HG03469 (cell line): ENCODE data around the gene SLBP.

Source experiments
- ATAC-seq: cut with Tn5 transposase; IDR thresholded peaks from one replicate; pipeline ENCODE4 v1.9.1; 2021; ENCODE audit warnings: mild to moderate bottlenecking, moderate library complexity, moderate number of reproducible peaks; ENCODE audit not compliant: unreplicated experiment

SLBP gene

DNA sequence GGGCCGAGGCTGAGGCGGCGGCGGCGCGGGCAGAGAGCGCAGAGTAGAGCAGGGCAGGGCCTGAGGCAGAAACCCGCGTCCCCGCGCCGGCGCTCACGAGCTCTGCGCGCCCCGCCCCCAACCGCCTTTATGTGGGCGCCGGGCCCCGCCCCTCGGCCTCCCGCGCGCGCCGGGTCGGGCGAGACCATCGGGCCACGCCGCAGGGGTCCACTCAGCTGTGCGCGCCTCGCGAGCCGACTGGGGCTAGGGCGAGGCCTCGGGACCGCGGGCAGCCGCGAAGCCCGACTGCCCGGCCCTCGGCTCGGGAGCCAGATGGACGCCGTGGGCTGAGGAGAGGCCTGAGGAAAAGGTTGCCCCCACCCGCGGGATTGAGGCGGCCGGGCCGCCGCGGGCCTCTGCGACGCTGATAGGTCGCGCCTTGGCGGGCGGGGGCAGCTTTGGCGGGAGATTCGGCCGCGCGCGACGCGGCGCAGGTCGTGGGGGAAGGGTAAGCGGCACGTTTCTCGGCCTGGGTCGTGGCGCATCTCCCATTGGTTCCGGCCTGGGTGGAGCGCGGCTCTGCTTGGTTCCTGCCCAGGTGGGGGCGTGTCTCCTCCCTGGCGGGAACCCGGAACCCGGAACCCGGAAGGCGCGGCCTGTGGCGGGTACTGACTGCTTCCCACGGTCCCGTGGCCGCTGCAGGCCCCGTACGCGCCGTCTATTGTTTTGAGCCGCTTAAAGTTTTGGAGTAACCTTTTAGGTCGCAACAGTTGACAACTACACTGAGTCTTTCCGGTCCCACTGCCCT, at the start of gene SLBP:
Gene SLBP (minus strand): TSS at position 104 of the 787 bp plus-strand sequence. CDS start 131 bp downstream, outside the sequence.
- peak; percentile 52 for ATAC-seq

DNA sequence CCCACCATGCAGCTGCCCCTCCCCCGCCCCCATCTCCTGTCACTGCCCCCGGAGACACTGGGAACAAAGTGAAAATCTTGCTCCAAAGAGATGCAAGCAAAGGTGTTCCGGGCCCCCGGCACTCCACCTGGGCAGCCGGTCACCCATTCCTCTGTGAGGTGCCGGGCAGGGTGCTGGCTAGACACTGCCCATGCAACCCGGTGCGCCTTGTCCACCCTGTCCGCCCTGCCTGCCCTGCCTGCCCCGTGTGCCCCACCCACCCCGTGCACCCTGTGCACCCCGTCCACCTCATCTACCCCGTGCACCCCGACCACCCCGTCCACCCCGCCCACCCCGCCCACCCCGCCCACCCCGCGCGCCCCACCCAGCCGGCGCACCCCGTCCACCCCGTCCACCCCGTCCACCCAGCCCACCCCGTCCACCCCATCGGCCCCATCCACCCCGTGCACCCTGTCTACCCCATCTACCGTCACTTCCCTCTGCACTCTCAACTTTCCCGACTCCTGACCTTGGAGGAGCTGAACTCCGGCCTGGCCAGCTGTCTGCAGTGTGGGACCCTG, 49.1 kb upstream of the SLBP start:
- ATAC-seq: no peak

DNA sequence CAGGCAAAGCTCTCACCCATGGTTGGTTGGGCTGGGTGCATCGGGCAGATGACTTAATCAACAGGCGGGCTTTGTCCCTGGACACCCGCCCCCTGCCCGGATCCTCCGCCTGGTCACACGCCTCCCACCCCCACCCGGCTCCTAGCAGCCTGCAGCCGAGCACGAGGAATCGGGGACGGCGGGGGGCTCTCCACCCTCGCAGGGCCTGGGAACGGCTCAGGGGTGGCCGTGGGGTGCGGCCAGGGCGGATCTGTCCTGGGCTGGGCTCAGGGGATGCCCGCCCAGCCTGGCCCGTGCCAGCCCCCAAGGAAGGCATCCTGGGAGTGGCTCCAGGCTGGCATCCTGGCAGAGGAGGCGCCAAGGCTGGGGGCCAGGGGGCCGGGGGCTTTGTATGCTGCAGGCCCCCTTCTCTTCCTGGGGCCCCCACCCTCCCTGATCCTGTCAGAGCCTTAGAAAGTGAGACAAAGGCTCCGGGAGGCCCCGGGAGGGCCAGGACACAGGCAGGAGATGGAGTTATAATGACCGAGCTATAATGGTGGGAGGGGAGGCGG, 48.5 kb upstream of the SLBP start:
- no peak for ATAC-seq

DNA sequence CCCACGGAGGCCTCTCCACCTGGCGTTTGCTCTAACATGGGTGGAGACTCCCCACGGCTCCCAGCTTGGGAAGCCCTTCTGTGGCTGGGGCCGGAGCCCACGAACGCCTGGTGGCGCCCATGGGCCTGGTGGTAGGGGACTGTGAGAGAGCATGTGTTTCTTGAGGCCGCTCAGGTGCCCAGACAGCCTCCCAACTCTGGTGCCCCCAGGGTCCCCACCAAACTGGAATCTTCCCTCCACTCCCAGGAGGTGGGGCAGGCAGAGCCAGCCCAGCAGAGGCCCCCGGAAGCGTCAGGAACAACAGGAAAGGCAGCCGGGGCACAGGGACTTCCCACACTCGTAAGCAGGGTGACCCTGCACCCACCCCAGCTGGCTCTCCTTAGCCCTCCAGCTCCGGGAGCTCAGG, 47.7 kb upstream of the SLBP start:
- ATAC-seq: no peak

DNA sequence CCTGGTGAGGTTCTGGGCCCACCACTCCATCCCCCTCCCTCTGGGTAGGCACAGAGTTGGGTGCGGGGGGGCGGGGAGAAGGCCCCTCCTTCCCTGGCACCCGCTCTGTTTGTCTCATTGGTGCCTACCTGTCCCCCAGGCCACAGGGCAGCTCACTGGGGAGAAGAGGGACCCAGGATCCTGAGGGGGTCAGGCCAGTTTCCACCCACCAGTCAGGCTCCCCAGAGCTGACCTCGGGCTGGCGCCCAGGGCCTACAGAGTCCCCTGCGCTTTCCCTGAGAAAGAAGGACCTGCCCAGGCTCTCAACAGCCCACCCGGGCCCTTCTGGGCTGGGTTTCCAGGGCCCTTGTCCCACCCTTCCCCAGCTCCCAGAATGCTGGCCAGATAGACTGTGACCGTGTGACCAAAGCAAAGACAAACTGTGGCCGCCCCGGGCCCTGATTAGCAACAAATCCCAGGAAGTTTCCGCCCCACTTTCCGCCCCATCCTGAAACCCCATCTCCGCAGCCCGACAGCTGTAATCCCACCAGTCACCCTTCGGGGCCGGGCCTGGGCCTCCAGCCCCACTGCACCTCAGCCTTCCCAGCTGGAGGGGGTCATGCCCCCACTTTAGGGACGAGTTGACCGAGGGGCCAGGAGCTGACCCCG, 47.2 kb upstream of the SLBP start:
- ATAC-seq: no peak

DNA sequence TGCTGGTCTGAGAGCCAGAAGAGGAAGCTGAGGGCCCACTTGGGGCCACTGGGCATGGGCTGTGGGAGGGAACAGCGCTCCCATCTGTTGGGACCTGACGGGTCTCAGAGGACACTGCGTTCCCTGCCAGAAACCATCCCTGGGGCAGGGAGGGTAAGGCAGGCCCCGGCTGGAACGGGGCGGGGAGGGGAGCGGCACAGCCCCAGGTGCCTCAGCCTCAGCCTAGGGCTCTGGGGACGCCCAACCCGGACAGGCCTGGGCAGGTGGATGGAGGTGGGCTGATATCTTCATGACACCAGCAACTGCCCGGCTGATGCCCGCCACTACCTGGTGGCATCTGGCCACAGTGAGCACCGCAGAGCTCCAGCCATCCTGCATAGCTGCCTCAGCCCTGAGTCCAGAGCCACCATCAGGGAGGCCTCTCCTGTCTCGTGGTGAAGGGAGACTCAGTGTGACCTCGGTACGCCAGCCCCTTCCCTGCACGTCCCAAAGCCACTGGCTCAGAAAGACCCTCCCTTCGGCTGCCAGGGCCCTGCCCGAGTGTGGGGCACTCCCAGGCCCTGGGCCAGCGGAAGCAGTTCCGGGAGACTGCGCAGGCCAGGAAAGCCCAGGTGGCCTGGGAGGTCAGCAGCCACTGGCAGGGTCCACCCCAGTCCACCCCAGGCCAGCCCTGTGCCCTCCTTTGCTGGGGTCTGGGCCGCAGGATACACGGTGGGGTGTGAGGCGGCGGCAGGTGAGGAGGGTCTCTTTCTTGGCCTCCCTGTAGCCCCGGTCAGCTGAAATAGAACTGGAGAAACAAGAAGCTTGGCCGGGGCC, 46.4 kb upstream of the SLBP start:
- ATAC-seq: no peak

DNA sequence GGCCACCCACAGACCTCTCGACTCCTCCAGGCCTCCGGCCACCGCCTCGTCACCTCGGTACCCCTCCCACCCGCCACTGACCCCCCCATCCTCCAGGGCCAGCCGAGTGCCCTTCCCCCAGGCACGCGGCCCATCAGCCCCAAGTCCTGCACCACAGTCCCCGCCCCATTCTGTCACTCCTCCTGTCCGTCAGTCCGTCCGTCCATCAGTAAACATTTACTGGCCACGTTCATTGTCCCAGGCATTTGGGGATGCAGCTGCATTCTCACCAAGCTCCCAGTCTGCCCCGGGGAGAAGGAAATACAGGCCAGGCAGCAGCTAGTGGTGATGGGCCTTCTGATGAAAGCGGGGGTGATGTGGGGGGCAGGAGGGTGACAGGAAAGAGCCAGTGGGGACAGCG, 45.7 kb upstream of the SLBP start:
- ATAC-seq: no peak

DNA sequence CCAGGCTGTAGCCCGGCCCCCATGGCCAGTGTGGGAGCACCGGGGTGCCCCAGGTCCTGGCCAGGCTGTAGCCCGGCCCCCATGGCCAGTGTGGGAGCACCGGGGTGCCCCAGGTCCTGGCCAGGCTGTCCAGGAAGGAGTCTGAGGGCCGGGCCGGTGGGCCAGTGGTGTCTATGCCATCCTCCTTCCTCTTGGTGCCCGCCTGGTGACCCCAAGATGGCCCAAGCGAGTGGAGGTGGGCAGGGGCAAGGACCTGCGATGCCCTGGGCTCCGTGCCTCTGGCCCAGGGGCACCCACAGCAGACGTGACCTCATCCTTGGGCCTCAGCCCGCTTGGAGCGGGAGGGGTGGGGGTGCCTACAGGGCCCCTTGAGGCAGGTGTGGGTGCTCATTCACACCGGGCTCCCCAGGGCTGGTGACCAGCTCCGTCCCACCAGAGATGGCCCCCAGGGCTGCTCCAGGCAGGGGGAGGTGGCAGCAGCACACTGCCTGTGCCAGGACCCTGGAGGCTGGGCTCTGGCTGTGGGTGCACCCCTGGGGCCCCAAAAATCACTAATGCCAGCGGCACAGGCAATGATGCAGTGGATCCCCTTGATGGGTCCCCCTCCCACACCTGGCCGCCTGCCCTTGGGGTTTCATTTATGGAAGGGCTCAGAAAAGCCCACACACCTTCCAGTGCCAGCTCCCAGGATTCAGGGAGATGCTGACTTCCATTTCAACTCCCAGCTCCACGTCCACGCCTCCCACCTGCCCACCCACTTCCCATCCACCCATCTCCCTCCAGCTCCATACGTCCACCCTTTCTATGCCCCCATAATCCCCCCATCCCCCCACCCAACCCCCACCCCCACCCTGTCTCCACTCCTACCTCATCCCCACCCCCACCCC, 45.0 kb upstream of the SLBP start:
- no peak for ATAC-seq

DNA sequence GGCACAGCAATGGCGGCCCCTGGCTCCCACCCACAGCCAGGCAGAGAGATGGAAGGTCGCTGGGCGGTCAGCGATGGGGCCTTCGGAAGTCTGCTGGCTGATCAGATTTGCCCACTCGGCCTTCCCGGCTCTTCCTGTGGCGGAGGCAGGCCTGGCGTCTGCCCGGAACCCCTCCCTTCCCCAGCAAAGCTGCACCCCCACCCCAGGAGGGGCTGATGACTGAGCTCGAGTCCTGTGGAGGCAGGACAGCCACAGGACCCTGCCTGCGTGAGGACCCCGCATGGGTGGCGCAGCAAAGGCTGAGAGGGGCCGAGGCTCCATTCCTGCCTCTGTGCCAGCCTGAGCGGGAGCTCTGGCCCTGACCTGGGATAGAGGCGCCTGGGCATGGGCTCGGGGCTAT, 44.0 kb upstream of the SLBP start:
- ATAC-seq: no peak

DNA sequence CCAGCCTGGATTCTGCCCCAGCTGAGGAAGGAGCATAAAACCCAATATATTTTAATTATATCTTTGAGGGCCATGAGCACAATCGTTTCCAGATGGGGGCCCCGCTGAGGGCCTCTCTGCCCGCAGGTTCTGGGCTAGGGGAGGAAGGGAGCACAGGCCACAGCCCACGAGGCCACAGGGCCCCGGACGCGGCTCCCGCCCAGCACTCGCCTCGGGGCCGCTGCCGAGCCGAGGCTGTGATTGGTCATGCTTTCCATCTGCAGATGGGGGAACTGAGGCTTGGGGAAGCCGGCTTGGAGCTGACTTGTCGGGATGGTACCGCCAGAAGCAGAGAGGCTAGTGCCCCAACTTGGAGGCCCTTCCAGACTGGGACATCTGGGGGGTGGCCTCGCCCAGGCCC, 43.2 kb upstream of the SLBP start:
- no peak for ATAC-seq

DNA sequence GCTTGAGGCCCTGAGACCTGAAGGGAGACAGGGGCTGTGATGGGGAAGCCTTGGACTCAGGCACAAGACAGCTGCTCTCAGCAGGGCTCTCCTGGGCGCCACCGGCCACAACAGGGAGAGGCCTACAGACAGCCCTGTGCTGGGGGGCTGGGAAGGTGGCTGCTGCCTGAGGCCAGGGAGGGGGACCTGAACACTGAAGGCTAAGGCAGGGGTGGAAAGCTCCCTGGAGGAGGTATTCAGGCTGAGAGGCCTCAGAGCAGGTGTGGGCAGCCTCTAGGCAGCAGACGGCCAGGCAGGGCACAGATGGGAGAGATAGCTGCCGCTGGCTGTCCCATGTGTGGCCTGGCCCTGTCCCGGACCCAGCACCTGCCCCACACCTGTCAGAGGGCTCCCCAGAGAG, 42.2 kb upstream of the SLBP start:
- no peak for ATAC-seq

DNA sequence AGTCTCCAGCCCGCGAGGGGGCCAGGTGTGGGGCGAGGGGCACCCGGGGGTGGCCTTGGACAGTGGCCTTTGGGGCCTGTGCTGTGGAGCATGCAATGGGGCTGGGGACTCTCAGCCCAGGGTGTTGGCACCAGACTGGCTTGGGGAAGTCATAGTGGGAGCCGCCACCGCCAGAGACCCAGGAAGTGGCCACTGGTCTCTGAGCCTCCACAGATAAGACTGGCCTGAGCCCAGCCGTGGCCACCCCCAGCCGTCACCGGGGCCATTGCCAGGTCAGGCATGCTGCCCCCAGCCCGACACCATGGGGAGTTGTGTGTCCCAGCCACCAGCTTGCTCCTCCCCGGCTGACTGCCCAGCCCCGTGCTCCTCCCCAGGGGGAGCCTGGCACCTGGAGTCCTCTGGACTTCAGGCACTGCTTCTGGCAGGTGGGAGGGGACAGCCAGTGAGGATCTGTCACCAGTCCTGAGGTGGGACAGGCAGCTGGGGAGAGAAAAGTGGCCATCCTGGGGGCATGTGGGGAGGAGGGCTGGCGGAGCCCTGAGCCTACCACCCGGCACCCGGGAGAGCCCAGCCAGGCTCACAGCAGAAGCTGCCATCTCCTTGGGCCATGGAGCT, 41.7 kb upstream of the SLBP start:
- ATAC-seq: no peak

DNA sequence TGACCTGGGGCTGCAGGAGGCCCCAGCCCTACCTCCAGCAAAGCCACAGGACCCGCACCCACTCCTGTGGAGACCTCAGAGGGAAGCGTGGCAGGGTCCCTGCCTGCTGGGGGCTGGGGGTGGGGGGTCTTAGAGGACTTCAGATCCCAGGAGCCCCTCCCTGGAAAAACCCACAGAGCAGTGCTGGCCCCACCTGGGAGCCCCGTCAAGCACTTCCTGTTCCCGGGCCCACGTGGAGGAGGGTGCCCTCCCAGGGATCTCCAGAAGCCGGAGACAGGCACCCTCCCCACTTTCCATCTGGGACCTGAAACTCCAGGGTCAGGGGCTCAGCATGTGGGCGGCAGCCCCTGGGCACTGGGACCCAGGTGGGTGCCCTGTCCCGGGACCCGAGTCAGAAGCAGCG, 41.2 kb upstream of the SLBP start:
- ATAC-seq: no peak

DNA sequence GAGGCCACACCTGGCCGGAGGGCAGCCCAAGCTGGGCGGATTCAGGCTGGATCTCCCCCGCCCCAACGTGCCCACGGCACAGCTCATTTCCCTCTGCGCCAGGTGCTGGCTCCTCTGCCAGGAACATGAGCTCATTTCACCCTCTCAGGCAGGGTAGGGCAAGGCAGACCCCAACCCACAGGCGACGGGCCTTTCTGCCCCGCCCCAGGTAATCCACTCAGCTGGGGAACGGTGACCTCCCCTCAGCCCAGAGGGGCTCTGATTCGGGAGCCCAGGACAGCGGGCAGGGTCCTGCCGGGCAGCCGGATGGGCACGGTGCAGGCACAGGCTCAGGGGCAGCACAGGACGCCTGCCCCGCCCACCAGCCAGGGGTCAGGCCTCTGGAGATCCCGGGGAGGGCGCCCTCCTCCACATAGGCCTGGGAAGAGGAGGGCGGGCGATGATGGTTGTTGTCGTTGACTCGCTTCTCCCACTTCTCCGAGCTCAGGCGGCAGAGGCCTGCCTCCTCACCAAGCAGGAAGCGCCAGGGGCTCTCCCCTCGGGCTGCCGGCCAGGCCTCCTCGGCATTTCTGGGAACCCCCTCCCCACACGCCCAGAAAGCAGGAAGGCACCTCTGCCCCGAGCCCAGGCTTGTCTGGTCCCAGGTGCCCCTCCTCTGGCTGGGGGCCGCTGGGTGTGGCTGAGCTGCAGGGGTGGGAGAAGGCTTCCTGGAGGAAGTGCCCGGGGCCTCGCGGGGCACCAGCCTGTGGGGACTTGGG, 40.3 kb upstream of the SLBP start:
- no peak for ATAC-seq

DNA sequence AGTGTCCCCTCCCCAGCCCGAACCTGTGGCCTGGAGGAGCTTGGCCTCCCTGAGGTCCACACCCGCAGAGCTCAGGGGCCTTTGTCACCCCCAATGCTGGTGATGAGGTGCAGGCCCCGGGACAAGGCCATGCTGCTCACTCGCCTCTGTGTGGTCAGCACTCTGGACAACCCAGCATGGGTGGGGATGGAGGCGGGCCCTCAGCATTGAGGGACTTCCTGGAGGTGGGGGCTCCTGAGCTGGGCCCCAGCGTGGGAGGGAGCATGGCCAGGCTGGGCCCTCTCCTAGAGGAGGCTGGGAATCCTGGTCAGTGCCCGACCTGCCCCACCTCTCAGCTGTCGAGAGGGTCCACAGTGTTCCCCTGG, 39.8 kb upstream of the SLBP start:
- no peak for ATAC-seq

DNA sequence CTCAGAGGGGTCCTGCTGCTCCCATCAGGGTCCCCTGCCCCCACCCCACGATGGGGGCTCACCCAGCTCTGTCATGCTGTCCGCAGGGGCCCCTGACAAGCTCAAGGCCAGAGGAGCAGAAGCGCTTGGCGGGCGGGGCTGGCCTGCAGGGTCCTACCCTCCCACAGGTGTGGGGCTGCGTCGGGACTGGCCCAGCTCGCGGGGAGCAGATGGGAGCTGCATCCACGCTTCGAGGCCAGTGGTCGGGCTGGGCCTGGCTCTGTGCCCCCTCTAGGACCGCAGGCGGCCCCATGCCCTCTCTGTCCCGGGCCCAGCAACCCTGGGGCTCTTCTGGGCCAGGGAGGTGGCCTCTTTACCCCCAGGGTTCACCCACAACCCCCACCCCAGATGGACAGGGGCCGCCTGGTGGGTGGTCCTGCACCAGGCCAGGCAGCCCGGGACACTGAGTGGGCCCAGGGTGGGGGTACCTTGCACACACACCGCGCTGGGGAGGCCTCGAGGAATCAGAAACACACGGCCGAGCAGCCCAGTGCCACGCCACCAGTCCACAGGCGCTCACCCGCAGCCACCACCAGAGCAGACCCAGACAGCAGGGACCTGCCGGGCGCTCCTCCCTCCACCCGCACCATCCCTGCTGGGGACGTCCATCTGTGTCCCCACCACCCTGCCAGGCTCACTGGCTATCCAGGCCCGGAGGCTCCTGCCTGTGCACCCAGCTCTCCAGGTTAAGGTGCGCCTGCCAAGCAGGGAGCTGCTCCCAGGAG, 39.2 kb upstream of the SLBP start:
- no peak for ATAC-seq

DNA sequence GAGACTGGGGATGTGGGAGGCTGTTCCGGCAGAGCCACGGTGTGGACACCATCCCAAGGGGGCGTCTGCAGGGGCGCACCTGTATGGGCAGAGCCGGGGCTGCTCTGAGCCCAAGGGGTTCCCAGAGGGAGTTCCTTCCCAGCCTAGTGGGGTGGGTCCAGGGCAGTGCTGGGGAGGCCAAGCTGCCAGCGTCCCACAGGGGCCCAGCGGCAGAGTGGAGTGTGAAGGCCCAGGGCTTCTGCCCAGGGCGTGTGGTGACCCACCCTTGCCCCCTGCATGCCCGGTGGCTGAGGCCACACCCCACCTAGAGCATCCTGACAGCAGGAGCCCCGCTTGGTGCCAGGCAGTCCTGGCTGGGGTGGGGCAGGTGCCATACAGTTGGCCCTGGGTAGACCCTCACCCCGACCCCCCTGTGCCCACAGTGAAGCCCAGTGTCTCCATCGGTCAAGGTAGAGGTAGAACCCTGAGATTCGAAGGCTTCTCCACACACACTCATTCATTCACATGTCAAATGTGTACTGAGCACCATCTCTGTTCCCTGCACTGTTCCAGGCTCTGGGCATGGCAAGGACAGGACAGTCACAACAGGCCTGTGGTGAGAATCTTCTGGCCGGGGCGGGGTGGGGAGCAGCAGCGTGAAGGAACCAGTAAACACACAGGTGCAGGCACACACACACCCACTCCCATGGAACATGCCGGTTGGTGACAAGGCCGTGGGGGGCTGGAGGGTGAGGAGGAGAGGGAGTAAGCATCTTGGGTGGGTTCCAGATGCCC, 38.4 kb upstream of the SLBP start:
- no peak for ATAC-seq

DNA sequence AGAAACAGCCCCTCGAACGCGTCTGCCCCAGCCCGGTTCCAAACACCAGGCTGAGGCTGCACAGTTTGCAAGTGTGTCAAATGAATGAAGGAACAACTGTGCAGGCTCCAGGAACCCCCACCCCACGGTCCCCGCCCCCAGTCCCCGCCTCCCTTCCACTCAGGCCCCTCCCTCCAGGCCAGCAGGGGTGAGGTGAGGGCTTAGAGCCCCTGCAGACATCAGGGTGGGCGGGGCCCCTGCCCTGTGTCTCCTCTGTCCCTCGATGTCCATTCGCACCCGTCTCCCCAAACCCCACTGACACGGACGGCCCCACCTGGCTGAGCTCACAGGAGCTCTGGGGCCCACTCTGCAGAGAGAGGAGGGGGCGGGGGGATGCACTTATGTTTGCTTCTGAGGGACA, 37.7 kb upstream of the SLBP start:
- no peak for ATAC-seq
